ENCODE results near the gene ITM2C.
A peak's percentile ranks its signal among the peaks of the same experiment; 100 is the strongest.

Gene ITM2C

DNA sequence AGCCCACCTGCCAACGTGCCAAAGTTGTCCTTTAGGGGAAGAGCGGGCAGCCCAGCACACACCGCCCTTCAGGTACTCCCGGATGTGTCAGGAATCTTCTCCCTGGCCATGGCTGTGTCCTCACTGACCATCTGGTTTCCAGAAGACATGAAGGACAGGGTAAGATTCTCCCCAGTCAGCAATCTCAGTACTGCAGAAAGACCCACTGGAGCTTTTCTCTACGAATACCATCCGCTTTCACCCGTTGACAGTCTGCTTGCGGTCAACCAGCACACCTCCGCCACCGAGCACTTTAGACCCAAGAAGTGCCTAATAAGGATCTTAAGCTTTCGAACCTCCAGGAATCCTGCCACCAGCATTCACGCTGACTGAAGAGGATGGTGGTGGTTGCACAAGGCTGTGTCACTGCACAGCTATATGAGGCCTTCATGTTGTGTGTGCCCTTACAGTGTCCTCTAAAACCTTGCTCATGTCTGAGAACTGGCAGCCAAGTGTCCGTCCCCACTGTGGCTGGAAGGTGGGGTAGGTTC lies 42.7 kb upstream of the ITM2C start:
- TF ChIP-seq, protein P1, sequence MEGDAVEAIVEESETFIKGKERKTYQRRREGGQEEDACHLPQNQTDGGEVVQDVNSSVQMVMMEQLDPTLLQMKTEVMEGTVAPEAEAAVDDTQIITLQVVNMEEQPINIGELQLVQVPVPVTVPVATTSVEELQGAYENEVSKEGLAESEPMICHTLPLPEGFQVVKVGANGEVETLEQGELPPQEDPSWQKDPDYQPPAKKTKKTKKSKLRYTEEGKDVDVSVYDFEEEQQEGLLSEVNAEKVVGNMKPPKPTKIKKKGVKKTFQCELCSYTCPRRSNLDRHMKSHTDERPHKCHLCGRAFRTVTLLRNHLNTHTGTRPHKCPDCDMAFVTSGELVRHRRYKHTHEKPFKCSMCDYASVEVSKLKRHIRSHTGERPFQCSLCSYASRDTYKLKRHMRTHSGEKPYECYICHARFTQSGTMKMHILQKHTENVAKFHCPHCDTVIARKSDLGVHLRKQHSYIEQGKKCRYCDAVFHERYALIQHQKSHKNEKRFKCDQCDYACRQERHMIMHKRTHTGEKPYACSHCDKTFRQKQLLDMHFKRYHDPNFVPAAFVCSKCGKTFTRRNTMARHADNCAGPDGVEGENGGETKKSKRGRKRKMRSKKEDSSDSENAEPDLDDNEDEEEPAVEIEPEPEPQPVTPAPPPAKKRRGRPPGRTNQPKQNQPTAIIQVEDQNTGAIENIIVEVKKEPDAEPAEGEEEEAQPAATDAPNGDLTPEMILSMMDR (IDR thresholded peaks at IDR 0.05; ENCODE audit: low read depth, low read length, missing control alignments), result no peak
- Histone ChIP-seq H3K27ac (no peak overlapping the region), H3K36me3 (replicated peaks) (peaks cover 25% of the 10 kb centered on the region), H3K4me3 (ENCODE audit: low read depth, low read length) (no peak overlapping the region), H3K27me3 (replicated peaks) (peaks cover 3% of the 10 kb centered on the region)
- in situ Hi-C loops (cut with HindIII; ENCODE audit: low pct_ligation_motif_present, low sequenced_read_pairs), result no loop called here
- no peak for DNase-seq

DNA sequence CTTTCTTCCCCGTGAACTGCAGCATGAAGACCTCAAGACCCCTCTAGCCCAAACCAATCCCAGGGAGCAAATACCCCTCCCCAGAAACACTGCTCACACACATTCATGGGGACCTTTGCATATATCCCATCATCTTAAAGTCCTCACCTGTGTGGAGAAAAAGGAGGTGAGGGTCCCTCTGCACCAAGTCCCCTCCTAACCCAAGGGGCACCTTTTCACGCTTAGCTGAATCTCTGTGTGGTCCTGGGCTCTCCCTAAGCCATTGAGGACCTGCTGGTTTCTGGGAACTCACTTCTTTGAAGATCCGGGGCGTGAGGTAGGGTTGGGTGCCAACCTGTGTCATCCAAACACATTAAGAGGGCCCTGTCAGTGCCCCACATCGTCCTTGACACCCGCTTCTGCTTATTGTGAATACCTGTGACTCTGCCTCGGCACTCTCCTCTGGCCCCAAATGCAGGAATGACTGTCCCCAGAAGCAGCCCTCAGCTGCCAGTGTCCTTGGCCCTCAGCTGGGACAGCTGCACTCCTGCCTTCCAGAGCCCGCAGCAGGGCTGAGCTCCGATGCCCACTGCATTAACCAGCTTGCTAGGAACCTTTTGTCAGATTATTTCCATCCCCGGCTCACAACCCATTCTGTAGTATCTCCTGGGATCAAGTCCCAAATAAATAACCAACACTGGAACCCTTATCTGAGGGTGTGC lies 41.3 kb upstream of the ITM2C start:
- peaks cover 3% of the 10 kb centered on the region for H3K27me3 ChIP-seq (replicated peaks)
- no peak overlapping the region for H3K27ac ChIP-seq
- DNase-seq, result no peak
- H3K36me3 ChIP-seq (replicated peaks), result peaks cover 16% of the 10 kb centered on the region
- in situ Hi-C loops (cut with HindIII; ENCODE audit: low pct_ligation_motif_present, low sequenced_read_pairs), result no loop called here
- TF ChIP-seq, protein P1 (IDR thresholded peaks at IDR 0.05; ENCODE audit: low read depth, low read length, missing control alignments), result no peak
- no peak overlapping the region for H3K4me3 ChIP-seq (ENCODE audit: low read depth, low read length)

DNA sequence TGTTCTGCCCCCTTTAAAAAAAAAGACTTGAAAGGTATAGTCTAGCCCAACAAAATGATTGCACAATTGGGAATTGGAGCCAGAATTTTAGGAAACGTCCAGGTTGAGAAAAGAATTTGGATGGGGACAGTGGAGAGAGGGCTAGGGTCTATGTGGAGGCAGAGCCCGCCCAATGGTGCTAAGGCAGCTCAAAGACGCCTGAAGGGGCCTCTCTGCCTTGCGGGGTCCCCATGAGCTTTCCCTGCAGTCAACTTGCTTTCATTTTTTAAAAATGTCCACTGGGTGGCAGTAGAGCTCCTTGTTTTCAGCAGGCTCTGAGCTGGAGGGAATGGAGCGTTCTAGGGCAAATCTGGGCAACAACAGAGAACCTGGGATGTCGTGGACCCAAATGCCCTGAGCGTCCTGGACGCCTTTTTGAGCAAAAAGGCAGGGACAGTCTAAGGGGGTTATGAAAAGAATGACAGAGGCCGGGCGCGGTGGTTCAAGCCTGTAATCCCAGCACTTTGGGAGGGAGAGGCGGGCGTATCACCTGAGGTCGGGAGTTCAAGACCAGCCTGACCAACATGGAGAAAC lies 40.2 kb upstream of the ITM2C start:
- in situ Hi-C loops (cut with HindIII; ENCODE audit: low pct_ligation_motif_present, low sequenced_read_pairs), result no loop called here
- TF ChIP-seq, protein P1 (IDR thresholded peaks at IDR 0.05; ENCODE audit: low read depth, low read length, missing control alignments), result peak; percentile 73
- Histone ChIP-seq H3K27ac (no peak overlapping the region), H3K4me3 (ENCODE audit: low read depth, low read length) (peak overlapping the region; percentile 24), H3K36me3 (replicated peaks) (peaks cover 9% of the 10 kb centered on the region), H3K27me3 (replicated peaks) (peaks cover 3% of the 10 kb centered on the region)
- DNase-seq, result peak; percentile 65

DNA sequence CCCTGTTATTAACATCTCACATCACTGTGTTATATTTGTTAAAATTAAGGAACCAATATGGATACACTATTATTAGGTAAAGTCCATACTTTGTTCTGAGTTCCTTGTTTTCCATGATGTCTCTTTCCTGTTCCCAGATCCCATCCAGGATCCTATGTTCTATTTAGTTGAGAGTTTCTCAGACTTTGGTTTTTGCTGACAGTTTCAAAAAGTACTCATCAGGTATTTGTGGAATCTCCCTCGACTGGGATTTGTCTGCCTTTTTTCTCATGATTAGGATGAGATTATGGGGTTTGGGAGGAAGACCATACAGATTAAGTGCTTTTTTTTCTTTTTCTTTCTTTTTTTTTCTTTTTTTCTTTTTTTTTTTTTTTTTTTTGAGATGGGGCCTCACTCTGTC lies 39.4 kb upstream of the ITM2C start:
- Histone ChIP-seq H3K36me3 (replicated peaks) (peaks cover 9% of the 10 kb centered on the region), H3K27ac (no peak overlapping the region), H3K4me3 (ENCODE audit: low read depth, low read length) (no peak overlapping the region), H3K27me3 (replicated peaks) (peaks cover 3% of the 10 kb centered on the region)
- DNase-seq, result no peak
- TF ChIP-seq, protein P1 (IDR thresholded peaks at IDR 0.05; ENCODE audit: low read depth, low read length, missing control alignments), result no peak
- in situ Hi-C loops (cut with HindIII; ENCODE audit: low pct_ligation_motif_present, low sequenced_read_pairs), result no loop called here

DNA sequence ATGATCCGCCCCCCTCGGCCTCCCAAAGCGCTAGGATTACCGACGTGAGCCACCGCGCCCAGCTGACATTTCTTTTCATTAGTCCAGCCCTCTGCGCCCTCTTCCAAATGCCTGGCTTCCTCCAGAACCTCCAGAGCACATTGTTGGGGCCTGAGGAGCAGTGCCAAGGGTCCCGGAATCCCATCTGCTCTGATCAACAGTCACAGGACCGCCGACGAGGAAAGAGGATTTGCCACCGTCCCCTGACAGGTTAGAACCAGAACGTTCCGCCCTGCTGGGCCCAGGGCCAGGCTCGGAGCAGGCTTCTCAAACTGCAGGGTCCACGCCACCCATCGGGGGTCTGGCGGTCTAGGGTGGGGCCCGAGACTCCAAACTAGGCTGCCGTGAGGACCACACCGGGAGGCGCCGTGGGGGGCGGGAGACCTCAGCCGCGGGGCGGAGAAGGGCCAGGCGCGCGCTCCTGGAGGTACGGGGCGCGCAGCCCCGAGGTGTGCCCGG lies 36.9 kb upstream of the ITM2C start:
- no peak overlapping the region for H3K27ac ChIP-seq
- TF ChIP-seq, protein P1 (IDR thresholded peaks at IDR 0.05; ENCODE audit: low read depth, low read length, missing control alignments), result no peak
- H3K27me3 ChIP-seq (replicated peaks), result peaks cover 3% of the 10 kb centered on the region
- in situ Hi-C loops (cut with HindIII; ENCODE audit: low pct_ligation_motif_present, low sequenced_read_pairs), result no loop called here
- H3K36me3 ChIP-seq (replicated peaks), result no peaks in the 10 kb centered on the region
- peak overlapping the region; percentile 34 for H3K4me3 ChIP-seq (ENCODE audit: low read depth, low read length)
- no peak for DNase-seq
